MM.1S (cell line): ENCODE data around the gene MRPL46.

Experiments
- DNase-seq: peaks from one replicate; pipeline ENCODE4 v3.0.0-alpha.2; 2015
- H2AFZ ChIP-seq: fragments of 300-600 bp; sonication (generic); 2 replicates; pipeline ENCODE4 v1.6.0; 2016; ENCODE audit warnings: antibody characterized with exemption, low read length
- H3F3A ChIP-seq: fragments of 300-600 bp; sonication (generic); 2 replicates; pipeline ENCODE4 v1.6.1; 2016; ENCODE audit warnings: mild to moderate bottlenecking, antibody characterized with exemption, low read length, moderate library complexity, mixed read lengths; ENCODE audit not compliant: insufficient read depth
- H3K27ac ChIP-seq: fragments of 300-600 bp; sonication (generic); 2 replicates; pipeline ENCODE4 v1.5.1; 2016; ENCODE audit warnings: mild to moderate bottlenecking, low read length
- H3K27me3 ChIP-seq: fragments of 300-600 bp; sonication (generic); replicated peaks from 2 replicates; pipeline ENCODE4 v1.6.0; 2016; ENCODE audit warnings: low read length; ENCODE audit not compliant: insufficient read depth
- H3K36me3 ChIP-seq: fragments of 300-600 bp; sonication (generic); replicated peaks from 2 replicates; pipeline ENCODE4 v1.6.1; 2016; ENCODE audit warnings: mild to moderate bottlenecking, low read length, mixed read lengths; ENCODE audit not compliant: insufficient read depth
- H3K4me1 ChIP-seq: fragments of 300-600 bp; sonication (generic); 2 replicates; pipeline ENCODE4 v1.6.1; 2016; ENCODE audit warnings: low read length, mixed read lengths
- H3K4me2 ChIP-seq: fragments of 300-600 bp; sonication (generic); 2 replicates; pipeline ENCODE4 v1.6.0; 2016; ENCODE audit warnings: low read depth, low read length
- H3K4me3 ChIP-seq: fragments of 300-600 bp; sonication (generic); 2 replicates; pipeline ENCODE4 v1.5.1; 2016; ENCODE audit warnings: low read length, mixed read lengths
- H3K79me2 ChIP-seq: fragments of 300-600 bp; sonication (generic); 2 replicates; pipeline ENCODE4 v1.6.1; 2016; ENCODE audit warnings: mixed run types, low read length, mixed read lengths
- H3K9ac ChIP-seq: fragments of 300-600 bp; sonication (generic); 2 replicates; pipeline ENCODE4 v1.6.1; 2016; ENCODE audit warnings: low read length, mixed read lengths
- H3K9me2 ChIP-seq: fragments of 300-600 bp; sonication (generic); replicated peaks from 2 replicates; pipeline ENCODE4 v1.6.1; 2016; ENCODE audit warnings: mild to moderate bottlenecking, low read length, mixed read lengths; ENCODE audit not compliant: insufficient read depth
- H3K9me3 ChIP-seq: fragments of 300-600 bp; sonication (generic); replicated peaks from 2 replicates; pipeline ENCODE4 v1.6.1; 2016; ENCODE audit warnings: mild to moderate bottlenecking, low read length, mixed read lengths; ENCODE audit not compliant: insufficient read depth
- H4K20me1 ChIP-seq: fragments of 300-600 bp; sonication (generic); 2 replicates; pipeline ENCODE4 v1.6.1; 2016; ENCODE audit warnings: mild to moderate bottlenecking, low read length, moderate library complexity, mixed read lengths; ENCODE audit not compliant: insufficient read depth
- CTCF ChIP-seq: fragments of 300-600 bp; sonication (generic); IDR thresholded peaks from 2 replicates; pipeline ENCODE4 v1.5.1; 2016; ENCODE audit warnings: antibody characterized with exemption, low read length, mixed read lengths
- EZH2 ChIP-seq: fragments of 300-600 bp; sonication (generic); optimal IDR thresholded peaks from 2 replicates; pipeline ENCODE3; 2017; ENCODE audit warnings: low read depth, mild to moderate bottlenecking, antibody characterized with exemption, low read length, mixed read lengths
- EZH2phosphoT487 ChIP-seq: fragments of 300-600 bp; sonication (generic); IDR thresholded peaks from 2 replicates; pipeline ENCODE4 v1.6.1; 2018; ENCODE audit warnings: antibody characterized with exemption, low read length

The MRPL46 gene

GRCh38 chr15:88428805-88429605, 38.2 kb downstream of the MRPL46 start:
- H3K27me3 ChIP-seq = no peaks in the 10 kb centered on the region
- no peaks in the 10 kb centered on the region for H4K20me1 ChIP-seq
- no peak overlapping the region for H3K4me3 ChIP-seq
- no peak overlapping the region for H3K4me2 ChIP-seq
- H3K9me3 ChIP-seq = no peaks in the 10 kb centered on the region
- no peak overlapping the region for H2AFZ ChIP-seq
- no peaks in the 10 kb centered on the region for H3F3A ChIP-seq
- H3K9ac ChIP-seq = no peak overlapping the region
- H3K36me3 ChIP-seq = no peaks in the 10 kb centered on the region
- H3K4me1 ChIP-seq = no peaks in the 10 kb centered on the region
- H3K27ac ChIP-seq = no peak overlapping the region
- H3K9me2 ChIP-seq = no peaks in the 10 kb centered on the region
- TF ChIP-seq EZH2 = no peak
- TF ChIP-seq EZH2phosphoT487 = no peak
- no peak for TF ChIP-seq CTCF
- H3K79me2 ChIP-seq = no peaks in the 10 kb centered on the region
- DNase-seq = no peak

- H3K9me2 ChIP-seq = no peaks in the 10 kb centered on the region
- no peaks in the 10 kb centered on the region for H3K79me2 ChIP-seq
- H2AFZ ChIP-seq = no peak overlapping the region
- no peaks in the 10 kb centered on the region for H3K36me3 ChIP-seq
- H3K27ac ChIP-seq = no peak overlapping the region
- no peaks in the 10 kb centered on the region for H4K20me1 ChIP-seq
- H3K27me3 ChIP-seq = no peaks in the 10 kb centered on the region
- H3K4me1 ChIP-seq = no peaks in the 10 kb centered on the region
- no peak for TF ChIP-seq EZH2
- TF ChIP-seq EZH2phosphoT487 = no peak
- H3K9me3 ChIP-seq = no peaks in the 10 kb centered on the region
- H3F3A ChIP-seq = no peaks in the 10 kb centered on the region
- H3K4me2 ChIP-seq = no peak overlapping the region
- DNase-seq = no peak
- H3K4me3 ChIP-seq = no peak overlapping the region
- no peak overlapping the region for H3K9ac ChIP-seq
These were observed 39.1 kb downstream of the MRPL46 start for GRCh38 chr15:88428053-88428452.

GRCh38 chr15:88426304-88426703, 40.9 kb downstream of the MRPL46 start:
- Histone ChIP-seq H2AFZ (no peak overlapping the region), H3K27me3 (no peaks in the 10 kb centered on the region), H3K4me2 (no peak overlapping the region), H3K9ac (no peak overlapping the region), H3K4me3 (no peak overlapping the region), H3K79me2 (no peaks in the 10 kb centered on the region), H3F3A (no peaks in the 10 kb centered on the region), H3K9me3 (no peaks in the 10 kb centered on the region), H4K20me1 (no peaks in the 10 kb centered on the region), H3K9me2 (no peaks in the 10 kb centered on the region), H3K4me1 (no peaks in the 10 kb centered on the region), H3K27ac (no peak overlapping the region), H3K36me3 (no peaks in the 10 kb centered on the region)
- DNase-seq = no peak
- TF ChIP-seq EZH2 (no peak), EZH2phosphoT487 (no peak), CTCF (no peak)

- Histone ChIP-seq H3K4me1 (no peaks in the 10 kb centered on the region), H3K4me3 (no peak overlapping the region), H3K36me3 (no peaks in the 10 kb centered on the region), H2AFZ (no peak overlapping the region), H3K9me2 (no peaks in the 10 kb centered on the region), H3K4me2 (no peak overlapping the region), H3K9me3 (no peaks in the 10 kb centered on the region), H3K27ac (no peak overlapping the region), H3F3A (no peaks in the 10 kb centered on the region), H4K20me1 (no peaks in the 10 kb centered on the region), H3K79me2 (no peaks in the 10 kb centered on the region), H3K9ac (no peak overlapping the region), H3K27me3 (no peaks in the 10 kb centered on the region)
- no peak for DNase-seq
- no peak for TF ChIP-seq EZH2
- TF ChIP-seq EZH2phosphoT487 = no peak
- no peak for TF ChIP-seq CTCF
These were observed 43.9 kb downstream of the MRPL46 start for GRCh38 chr15:88423331-88423730.
